Gastrocnemius medialis (tissue), 4 donors: ENCODE measurements around the gene ATP5F1A.

ENCODE experiments used
- POLR2A ChIP-seq, 2 donors: fragments of 450-650 bp; IDR thresholded peaks; one replicate each; pipeline ENCODE4 v1.6.1; 2017; ENCODE audit warnings: antibody characterized with exemption in 2 of 2, mild to moderate bottlenecking in 2 of 2, moderate library complexity in 2 of 2
- TF ChIP-seq, protein P1 (sequence below), 5 experiments: fragments of 450-650 bp in 3 of 5; fragments of 200-600 bp in 2 of 5; sonication (generic) in 2 of 5; IDR thresholded peaks in 4 of 5; conservative IDR thresholded peaks in 1 of 5; 1 replicate in 4 of 5; 2 replicates in 1 of 5; pipeline ENCODE4 v1.5.1; 2016 to 2019; ENCODE audit warnings: antibody characterized with exemption in 5 of 5, mild to moderate bottlenecking in 3 of 5, moderate library complexity in 3 of 5

DNA sequence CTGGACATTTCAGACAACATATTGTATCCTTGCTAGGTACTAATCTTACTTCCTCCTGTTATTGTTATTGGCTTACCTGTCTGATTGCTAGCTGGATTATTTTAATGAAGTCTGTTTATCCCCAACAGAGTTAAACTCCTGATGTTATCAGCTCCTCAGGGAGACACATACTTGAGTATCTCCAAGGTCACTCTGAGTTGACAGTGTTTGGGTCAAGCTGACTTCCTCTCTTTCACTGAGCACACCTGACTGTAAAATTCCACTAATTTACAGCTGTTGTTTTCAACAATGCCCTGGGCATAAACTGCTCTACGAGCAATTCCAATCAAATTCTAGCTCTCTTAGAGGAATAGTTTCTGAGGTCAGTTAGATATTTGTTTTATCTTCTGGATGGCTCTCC lies 15.7 kb upstream of the ATP5F1A start:
- TF ChIP-seq, protein P1, sequence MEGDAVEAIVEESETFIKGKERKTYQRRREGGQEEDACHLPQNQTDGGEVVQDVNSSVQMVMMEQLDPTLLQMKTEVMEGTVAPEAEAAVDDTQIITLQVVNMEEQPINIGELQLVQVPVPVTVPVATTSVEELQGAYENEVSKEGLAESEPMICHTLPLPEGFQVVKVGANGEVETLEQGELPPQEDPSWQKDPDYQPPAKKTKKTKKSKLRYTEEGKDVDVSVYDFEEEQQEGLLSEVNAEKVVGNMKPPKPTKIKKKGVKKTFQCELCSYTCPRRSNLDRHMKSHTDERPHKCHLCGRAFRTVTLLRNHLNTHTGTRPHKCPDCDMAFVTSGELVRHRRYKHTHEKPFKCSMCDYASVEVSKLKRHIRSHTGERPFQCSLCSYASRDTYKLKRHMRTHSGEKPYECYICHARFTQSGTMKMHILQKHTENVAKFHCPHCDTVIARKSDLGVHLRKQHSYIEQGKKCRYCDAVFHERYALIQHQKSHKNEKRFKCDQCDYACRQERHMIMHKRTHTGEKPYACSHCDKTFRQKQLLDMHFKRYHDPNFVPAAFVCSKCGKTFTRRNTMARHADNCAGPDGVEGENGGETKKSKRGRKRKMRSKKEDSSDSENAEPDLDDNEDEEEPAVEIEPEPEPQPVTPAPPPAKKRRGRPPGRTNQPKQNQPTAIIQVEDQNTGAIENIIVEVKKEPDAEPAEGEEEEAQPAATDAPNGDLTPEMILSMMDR (IDR thresholded peaks at IDR 0.05 in 4 of 5, conservative IDR thresholded peaks at IDR 0.05 in 1 of 5), result no peak
- no peak for TF ChIP-seq POLR2A (IDR thresholded peaks at IDR 0.05)
